ENCODE results near the gene LRRC4C.

DNA sequence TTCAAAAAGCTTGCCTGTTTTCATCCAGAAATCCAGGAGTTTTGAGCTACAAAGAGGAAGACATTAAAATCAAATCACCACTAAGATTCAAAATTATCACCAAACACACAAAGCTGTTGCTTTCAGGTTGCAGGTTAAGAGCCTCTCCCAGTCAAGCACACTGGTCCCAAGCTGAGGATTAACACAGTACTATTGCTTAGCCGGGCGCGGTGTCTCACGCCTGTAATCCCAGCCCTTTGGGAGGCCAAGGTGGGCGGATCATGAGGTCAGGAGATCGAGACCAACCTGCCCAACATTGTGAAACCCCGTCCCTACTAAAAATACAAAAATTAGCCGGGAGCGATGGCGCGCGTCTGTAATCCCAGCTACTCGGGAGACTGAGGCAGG, 1165.1 kb downstream of the LRRC4C start:
- no peak for TF ChIP-seq EZH2 (IDR thresholded peaks at IDR 0.05)
- TF ChIP-seq, protein P1, sequence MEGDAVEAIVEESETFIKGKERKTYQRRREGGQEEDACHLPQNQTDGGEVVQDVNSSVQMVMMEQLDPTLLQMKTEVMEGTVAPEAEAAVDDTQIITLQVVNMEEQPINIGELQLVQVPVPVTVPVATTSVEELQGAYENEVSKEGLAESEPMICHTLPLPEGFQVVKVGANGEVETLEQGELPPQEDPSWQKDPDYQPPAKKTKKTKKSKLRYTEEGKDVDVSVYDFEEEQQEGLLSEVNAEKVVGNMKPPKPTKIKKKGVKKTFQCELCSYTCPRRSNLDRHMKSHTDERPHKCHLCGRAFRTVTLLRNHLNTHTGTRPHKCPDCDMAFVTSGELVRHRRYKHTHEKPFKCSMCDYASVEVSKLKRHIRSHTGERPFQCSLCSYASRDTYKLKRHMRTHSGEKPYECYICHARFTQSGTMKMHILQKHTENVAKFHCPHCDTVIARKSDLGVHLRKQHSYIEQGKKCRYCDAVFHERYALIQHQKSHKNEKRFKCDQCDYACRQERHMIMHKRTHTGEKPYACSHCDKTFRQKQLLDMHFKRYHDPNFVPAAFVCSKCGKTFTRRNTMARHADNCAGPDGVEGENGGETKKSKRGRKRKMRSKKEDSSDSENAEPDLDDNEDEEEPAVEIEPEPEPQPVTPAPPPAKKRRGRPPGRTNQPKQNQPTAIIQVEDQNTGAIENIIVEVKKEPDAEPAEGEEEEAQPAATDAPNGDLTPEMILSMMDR (IDR thresholded peaks at IDR 0.05), result no peak
